K562 (cell line): ENCODE measurements around the gene DNER. TPM values are rescaled to one million over a fixed set of nuclear protein-coding genes. Genes with fewer than 3 reads are reported as not detected.

Experiments used
- ATAC-seq: fragments of 200-7000 bp; cut with Tn5 transposase; 3 replicates; pipeline ENCODE4 v1.9.1; 2020; ENCODE audit warnings: moderate library complexity
- BruUV-seq: library from RNA; stranded (reverse); fragments of 400-500 nt; replicated peaks from 2 replicates; lab custom pipeline; 2021; lab: Mats Ljungman, UMichigan
- CTCF ChIA-PET: fragments of 300-600 bp; formaldehyde crosslinking; extraction: SDS; loops from one replicate; lab custom pipeline; 2021; ENCODE audit warnings: low intra/inter-chr PET ratio; lab: Yijun Ruan, JAX
- POLR2A ChIA-PET: fragments of 300-600, 350-650 bp; sonication (Branson Sonifier 250); formaldehyde crosslinking; extraction: SDS; loops from one replicate; lab custom pipeline; 2021; ENCODE audit warnings: antibody characterized with exemption, inconsistent platforms; lab: Yijun Ruan, JAX
- DNase-seq, 4 experiments: peaks; one replicate each; pipeline versions ENCODE4 v3.0.0 to v3.0.0-alpha.2; 2011 to 2018; ENCODE audit warnings: low spot score in 3 of 4, mixed read lengths in 3 of 4; ENCODE audit errors: extremely low read depth in 1 of 4
- FAIRE-seq: peaks from 2 replicates; lab custom pipeline; 2011; peaks lifted over from hg19 to GRCh38; lab: Jason Lieb, UNC
- H2AFZ ChIP-seq: 2 replicates; pipeline ENCODE4 v1.6.0; 2011; ENCODE audit warnings: low read depth, low read length, control low read depth, inconsistent platforms
- H3K27ac ChIP-seq: fragments of 200-600 bp; 3 replicates; pipeline ENCODE4 v1.8.0; 2011; ENCODE audit warnings: low read depth, mild to moderate bottlenecking, control low read depth, inconsistent platforms, low read length, moderate library complexity, mixed read lengths; ENCODE audit errors: extremely low read depth
- H3K27me3 ChIP-seq, 2 experiments: fragments of 300-600 bp in 1 of 2; 2 replicates in 1 of 2; 3 replicates in 1 of 2; pipeline versions ENCODE4 v1.6.0 to v1.8.0; 2011; ENCODE audit warnings: inconsistent platforms in 2 of 2, low read length in 2 of 2, mild to moderate bottlenecking in 1 of 2, mixed read lengths in 1 of 2, moderate library complexity in 1 of 2; ENCODE audit not compliant: control insufficient read depth in 2 of 2, insufficient read depth in 2 of 2
- H3K36me3 ChIP-seq: fragments of 300-600 bp; 3 replicates; pipeline ENCODE4 v1.8.0; 2011; ENCODE audit warnings: mild to moderate bottlenecking, low read length, inconsistent platforms; ENCODE audit not compliant: control insufficient read depth, insufficient read depth
- H3K4me1 ChIP-seq, 2 experiments: fragments of 200-600 bp in 1 of 2; replicated peaks in 1 of 2; 2 replicates in 1 of 2; 3 replicates in 1 of 2; pipeline versions ENCODE4 v1.5.1 to v1.8.0; 2011; ENCODE audit warnings: inconsistent platforms in 2 of 2, low read length in 2 of 2, mild to moderate bottlenecking in 1 of 2, mixed read lengths in 1 of 2, moderate library complexity in 1 of 2; ENCODE audit not compliant: control insufficient read depth in 2 of 2, insufficient read depth in 2 of 2
- H3K4me2 ChIP-seq: 2 replicates; pipeline ENCODE4 v1.6.1; 2011; ENCODE audit warnings: low read length, control low read depth, inconsistent platforms, mixed read lengths; ENCODE audit not compliant: insufficient read depth
- H3K4me3 ChIP-seq: fragments of 200-600 bp; sonication (generic), shearing (Covaris generic); 2 replicates; pipeline ENCODE4 v1.5.1; 2016; ENCODE audit warnings: control low read depth, inconsistent platforms
- H3K79me2 ChIP-seq: fragments of 200-600 bp; 3 replicates; pipeline ENCODE4 v1.8.0; 2011; ENCODE audit warnings: low read length, inconsistent platforms; ENCODE audit not compliant: control insufficient read depth, insufficient read depth
- H3K9ac ChIP-seq, 2 experiments: 2 replicates each; pipeline versions ENCODE4 v1.6.0 to v1.6.1; 2011; ENCODE audit warnings: low read depth in 2 of 2, low read length in 2 of 2, control low read depth in 1 of 2, inconsistent platforms in 1 of 2, mild to moderate bottlenecking in 1 of 2, mixed read lengths in 1 of 2; ENCODE audit not compliant: insufficient read depth in 1 of 2
- H3K9me1 ChIP-seq: one replicate; pipeline ENCODE4 v1.6.0; 2011; ENCODE audit warnings: inconsistent platforms, mild to moderate bottlenecking, low read length, moderate library complexity; ENCODE audit not compliant: control insufficient read depth, insufficient read depth
- H3K9me3 ChIP-seq: replicated peaks from 2 replicates; pipeline ENCODE4 v1.5.1; 2011; ENCODE audit warnings: low read depth, low read length, inconsistent platforms; ENCODE audit not compliant: control insufficient read depth, insufficient read depth
- H4K20me1 ChIP-seq: replicated peaks from 2 replicates; pipeline ENCODE4 v1.6.1; 2011; ENCODE audit warnings: low read length, inconsistent platforms, mixed read lengths; ENCODE audit not compliant: control insufficient read depth, insufficient read depth
- BDP1 ChIP-seq: IDR thresholded peaks from 3 replicates; pipeline ENCODE4 v1.6.1; 2011; ENCODE audit not compliant: insufficient read length, insufficient read depth
- CLOCK ChIP-seq: fragments of 250-450 bp; sonication (Bioruptor Pico); IDR thresholded peaks from 2 replicates; pipeline ENCODE4 v1.4.0; 2020; ENCODE audit warnings: mild to moderate bottlenecking, moderate library complexity, borderline replicate concordance
- EP300 ChIP-seq: IDR thresholded peaks from 2 replicates; pipeline ENCODE4 v1.6.1; 2012; ENCODE audit warnings: low read length, improper control_type of control experiment
- ETV1 ChIP-seq: fragments of 450-650 bp; conservative IDR thresholded peaks from 2 replicates; pipeline ENCODE4 v1.6.1; 2016; ENCODE audit warnings: missing genetic modification characterization, control low read depth, low read depth, missing compliant biosample characterization
- HSF4 ChIP-seq: fragments of 250-450 bp; sonication (Bioruptor Pico); IDR thresholded peaks from 2 replicates; pipeline ENCODE4 v2.1.2; 2022; ENCODE audit warnings: mild to moderate bottlenecking, moderate library complexity, borderline replicate concordance
- NFATC3 ChIP-seq: fragments of 450-650 bp; IDR thresholded peaks from 2 replicates; pipeline ENCODE4 v1.6.1; 2017; ENCODE audit warnings: mild to moderate bottlenecking
- NR2C1 ChIP-seq, 2 experiments: fragments of 450-650 bp; IDR thresholded peaks; 2 replicates each; pipeline ENCODE4 v1.6.1; 2017; ENCODE audit warnings: mild to moderate bottlenecking in 2 of 2, antibody characterized with exemption in 1 of 2, inconsistent platforms in 1 of 2, missing compliant biosample characterization in 1 of 2, missing genetic modification characterization in 1 of 2
- POLR2AphosphoS2 ChIP-seq: IDR thresholded peaks from 2 replicates; pipeline ENCODE4 v1.6.1; 2012; ENCODE audit warnings: low read length, improper control_type of control experiment
- RBM14 ChIP-seq: fragments of 200-400 bp; formaldehyde crosslinking; IDR thresholded peaks from 2 replicates; pipeline ENCODE4 v1.6.1; 2018; ENCODE audit warnings: low read depth, mild to moderate bottlenecking, low read length, moderate library complexity, borderline replicate concordance; ENCODE audit not compliant: insufficient read depth
- SNRNP70 ChIP-seq: fragments of 200-400 bp; formaldehyde crosslinking; optimal IDR thresholded peaks from 2 replicates; pipeline ENCODE3; 2017; ENCODE audit warnings: low read depth, low read length
- ZEB2 ChIP-seq: fragments of 450-650 bp; IDR thresholded peaks from 2 replicates; pipeline ENCODE4 v1.6.1; 2016
- ZNF124 ChIP-seq: sonication (generic); formaldehyde crosslinking; IDR thresholded peaks from 2 replicates; pipeline ENCODE4 v1.8.1; 2022; ENCODE audit warnings: missing genetic modification reagents
- ZNF165 ChIP-seq: fragments of 250-450 bp; sonication (Bioruptor Pico); IDR thresholded peaks from 2 replicates; pipeline ENCODE4 v1.4.0; 2020; ENCODE audit warnings: borderline replicate concordance
- ZNF707 ChIP-seq: fragments of 250-450 bp; sonication (Bioruptor Pico); conservative IDR thresholded peaks from 2 replicates; pipeline ENCODE4 v1.8.0; 2022; ENCODE audit warnings: inconsistent platforms, mild to moderate bottlenecking, moderate library complexity
- WGBS: fragments of 100-300 bp; shearing (Covaris generic); methylation state at CpG from one replicate; pipeline ENCODE4 v1.1.6; 2016; ENCODE audit warnings: low coverage, mixed read lengths; ENCODE audit not compliant: insufficient coverage; ENCODE audit errors: missing lambda C conversion rate; 5-methylcytosine and 5-hydroxymethylcytosine counted together
- in situ Hi-C: fragments of 300-500 bp; cut with MboI; formaldehyde crosslinking; loops from 4 replicates; pipeline ENCODE4 v1.15.0; 2018; ENCODE audit warnings: inconsistent platforms, mixed read lengths
- intact Hi-C: fragments of 100-400 bp; cut with micrococcal nuclease; formaldehyde crosslinking; loops from 2 replicates; pipeline ENCODE4 v1.14.2; 2022
- polyA plus RNA-seq, 8 experiments: library from polyadenylated mRNA; depleted of rRNA in 4 of 8; stranded (reverse) in 5 of 8; unstranded in 3 of 8; fragments of >200 nt; fragmentation: Nextera tagmentation in 2 of 8; fragmentation: Illumina TruSeq in 1 of 8; extraction: Ambion mirVana in 2 of 8; extraction: Trizol in 1 of 8; gene quantifications; 2 replicates each; pipeline versions ENCODE4 v1.2.1 to v1.2.3, GENCODE V29; 2011 to 2014; ENCODE audit warnings: inconsistent platforms in 1 of 8, missing spikeins in 1 of 8
- total RNA-seq, 7 experiments: library from RNA; depleted of rRNA in 6 of 7; stranded (reverse); fragments of >200 nt in 6 of 7; fragmentation: Illumina TruSeq in 2 of 7; extraction: Trizol in 2 of 7; gene quantifications; 2 replicates each; pipeline versions ENCODE4 v1.2.1 to v1.2.3, GENCODE V29; 2011 to 2021; ENCODE audit warnings: low replicate concordance in 1 of 7

The DNER gene
- total and polyA plus RNA-seq, 9 of the 15 experiments (the other 6 are each of a cell fraction or from before 2014, with no cell fraction given): not detected

GRCh38 chr2:229408962-229409361 is 305.4 kb downstream of the DNER start:
- ChIA-PET CTCF (no interaction called here), POLR2A (no interaction called here)
- Histone ChIP-seq H3K27ac (no peak overlapping the region), H3K27me3 (no peaks in the 10 kb centered on the region), H3K4me1 (no peaks in the 10 kb centered on the region), H4K20me1 (no peaks in the 10 kb centered on the region), H3K4me2 (no peak overlapping the region), H3K9ac (no peak overlapping the region), H3K36me3 (no peaks in the 10 kb centered on the region), H2AFZ (no peak overlapping the region), H3K9me1 (no peaks in the 10 kb centered on the region), H3K4me3 (no peak overlapping the region), H3K9me3 (no peaks in the 10 kb centered on the region), H3K79me2 (no peaks in the 10 kb centered on the region)
- TF ChIP-seq ZNF124 (CRISPR knock-in tag) (no peak), BDP1 (no peak), CLOCK (CRISPR knock-in tag) (no peak), ETV1 (tag) (no peak), HSF4 (no peak), ZNF707 (CRISPR knock-in tag) (no peak), ZNF165 (CRISPR knock-in tag) (no peak), ZEB2 (no peak), SNRNP70 (no peak), NFATC3 (no peak), RBM14 (no peak), NR2C1 (IDR thresholded peaks at IDR 0.05) (no peak), NR2C1 (tag; IDR thresholded peaks at IDR 0.05) (no peak), POLR2AphosphoS2 (no peak), EP300 (no peak)
- no peak for FAIRE-seq
- intact Hi-C loops (no loop called here), in situ Hi-C loops (no loop called here)
- BruUV-seq: no TSS peak
- no peak for ATAC-seq
- 0% methylated on average over 3 of the region's 3 CpGs for WGBS
- DNase-seq: no peak
